IMR-90 (cell line): ENCODE results near the gene NDUFC2. TPM values are rescaled to one million over a fixed set of nuclear protein-coding genes. Genes with fewer than 3 reads are reported as not detected.

Source experiments
- ATAC-seq: fragments of 200-7000 bp; cut with Tn5 transposase; 2 replicates; pipeline ENCODE4 v1.9.1; 2020; ENCODE audit warnings: low read depth, mild to moderate bottlenecking, moderate library complexity
- BruUV-seq: library from RNA; stranded (reverse); fragments of 400-500 nt; replicated peaks from 2 replicates; lab custom pipeline; 2021; lab: Mats Ljungman, UMichigan
- CTCF ChIA-PET: fragments of 300-600 bp; formaldehyde crosslinking; extraction: SDS; loops from one replicate; lab custom pipeline; 2021; ENCODE audit warnings: antibody characterized with exemption; lab: Yijun Ruan, JAX
- POLR2A ChIA-PET: fragments of 300-600 bp; sonication (Branson Sonifier 250); formaldehyde crosslinking; loops from one replicate; lab custom pipeline; 2022; ENCODE audit warnings: antibody characterized with exemption; ENCODE audit not compliant: unreplicated experiment; lab: Charles Lee
- DNase-seq: peaks from one replicate; pipeline ENCODE4 v3.0.0; 2013
- H2AFZ ChIP-seq: replicated peaks from 2 replicates; pipeline ENCODE3; 2013; ENCODE audit warnings: low read length, mild to moderate bottlenecking; ENCODE audit not compliant: poor library complexity
- H2AK5ac ChIP-seq: 2 replicates; pipeline ENCODE4 v1.6.1; 2013; ENCODE audit warnings: low read depth, low read length, inconsistent platforms
- H2AK9ac ChIP-seq: replicated peaks from 2 replicates; pipeline ENCODE3; 2013; ENCODE audit warnings: mild to moderate bottlenecking, low read depth, low read length, moderate library complexity; ENCODE audit not compliant: poor library complexity
- H2BK120ac ChIP-seq: 2 replicates; pipeline ENCODE4 v1.6.1; 2013; ENCODE audit warnings: low read depth, low read length, inconsistent platforms
- H2BK15ac ChIP-seq: 3 replicates; pipeline ENCODE4 v1.6.1; 2013; ENCODE audit warnings: low read depth, low read length, inconsistent platforms
- H2BK20ac ChIP-seq: 2 replicates; pipeline ENCODE4 v1.6.1; 2013; ENCODE audit warnings: low read depth, mild to moderate bottlenecking, inconsistent platforms, low read length, moderate library complexity
- H2BK5ac ChIP-seq: 2 replicates; pipeline ENCODE4 v1.6.1; 2013; ENCODE audit warnings: mild to moderate bottlenecking, low read depth, low read length, inconsistent platforms; ENCODE audit not compliant: poor library complexity, severe bottlenecking
- H3K14ac ChIP-seq: replicated peaks from 2 replicates; pipeline ENCODE4 v1.6.1; 2013; ENCODE audit warnings: low read depth, low read length, inconsistent platforms
- H3K18ac ChIP-seq: 2 replicates; pipeline ENCODE4 v1.6.1; 2013; ENCODE audit warnings: low read depth, low read length, control low read depth
- H3K23ac ChIP-seq: 2 replicates; pipeline ENCODE4 v1.6.1; 2013; ENCODE audit warnings: low read depth, low read length, inconsistent platforms
- H3K27ac ChIP-seq: 2 replicates; pipeline ENCODE4 v1.5.1; 2013; ENCODE audit warnings: mild to moderate bottlenecking, control low read depth, low read length; ENCODE audit not compliant: insufficient read depth
- H3K27me3 ChIP-seq: 2 replicates; pipeline ENCODE4 v1.6.1; 2013; ENCODE audit warnings: low read length; ENCODE audit not compliant: control insufficient read depth, insufficient read depth
- H3K36me3 ChIP-seq: 2 replicates; pipeline ENCODE4 v1.6.1; 2013; ENCODE audit warnings: low read length, mixed read lengths; ENCODE audit not compliant: control insufficient read depth, insufficient read depth
- H3K4ac ChIP-seq: 2 replicates; pipeline ENCODE4 v1.6.1; 2013; ENCODE audit warnings: low read depth, low read length, inconsistent platforms
- H3K4me1 ChIP-seq: 2 replicates; pipeline ENCODE4 v1.6.1; 2013; ENCODE audit warnings: low read length, mixed read lengths; ENCODE audit not compliant: control insufficient read depth, insufficient read depth
- H3K4me2 ChIP-seq: 2 replicates; pipeline ENCODE4 v1.6.1; 2013; ENCODE audit warnings: low read depth, mild to moderate bottlenecking, control low read depth, low read length, moderate library complexity
- H3K4me3 ChIP-seq: 2 replicates; pipeline ENCODE4 v1.5.1; 2013; ENCODE audit warnings: low read depth, mild to moderate bottlenecking, control low read depth, low read length, moderate library complexity; ENCODE audit not compliant: insufficient read depth
- H3K56ac ChIP-seq: 2 replicates; pipeline ENCODE4 v1.6.1; 2013; ENCODE audit warnings: low read length, inconsistent platforms; ENCODE audit not compliant: insufficient read depth; ENCODE audit errors: extremely low read depth
- H3K79me1 ChIP-seq, 2 experiments: 2 replicates each; pipeline ENCODE4 v1.6.1; 2013; ENCODE audit warnings: low read length in 2 of 2, inconsistent platforms in 1 of 2, low read depth in 1 of 2
- H3K9ac ChIP-seq: 2 replicates; pipeline ENCODE4 v1.6.1; 2013; ENCODE audit warnings: low read depth, low read length, control low read depth
- H3K9me1 ChIP-seq: 2 replicates; pipeline ENCODE4 v1.6.1; 2013; ENCODE audit warnings: low read length, inconsistent platforms; ENCODE audit not compliant: insufficient read depth
- H3K9me3 ChIP-seq: 2 replicates; pipeline ENCODE4 v1.6.1; 2013; ENCODE audit warnings: low read length; ENCODE audit not compliant: control insufficient read depth, insufficient read depth
- H4K20me1 ChIP-seq: 2 replicates; pipeline ENCODE4 v1.6.1; 2013; ENCODE audit warnings: low read length, inconsistent platforms; ENCODE audit not compliant: insufficient read depth
- H4K5ac ChIP-seq: 2 replicates; pipeline ENCODE4 v1.6.1; 2013; ENCODE audit warnings: mild to moderate bottlenecking, low read depth, low read length, control low read depth
- H4K8ac ChIP-seq, 2 experiments: 2 replicates each; pipeline ENCODE4 v1.6.1; 2013; ENCODE audit warnings: low read depth in 2 of 2, low read length in 2 of 2, control low read depth in 1 of 2, inconsistent platforms in 1 of 2
- H4K91ac ChIP-seq: 2 replicates; pipeline ENCODE4 v1.6.1; 2013; ENCODE audit warnings: low read depth, low read length, inconsistent platforms; ENCODE audit not compliant: insufficient read depth
- BHLHE40 ChIP-seq: fragments of 150-350 bp; IDR thresholded peaks from 2 replicates; pipeline ENCODE4 v1.6.1; 2016; ENCODE audit warnings: mild to moderate bottlenecking, low read depth, low read length
- CEBPB ChIP-seq: IDR thresholded peaks from 2 replicates; pipeline ENCODE4 v1.6.1; 2012; ENCODE audit warnings: low read depth, low read length, improper control_type of control experiment
- CHD1 ChIP-seq: IDR thresholded peaks from 2 replicates; pipeline ENCODE4 v1.6.1; 2012; ENCODE audit warnings: low read depth, low read length, improper control_type of control experiment
- CTCF ChIP-seq: conservative IDR thresholded peaks from 2 replicates; pipeline ENCODE4 v1.5.1; 2012; ENCODE audit warnings: mild to moderate bottlenecking, low read depth, low read length, improper control_type of control experiment
- FOS ChIP-seq: fragments of 150-350 bp; IDR thresholded peaks from 2 replicates; pipeline ENCODE4 v1.6.1; 2016; ENCODE audit warnings: low read depth, low read length
- MAFK ChIP-seq: IDR thresholded peaks from 2 replicates; pipeline ENCODE4 v1.6.1; 2012; ENCODE audit warnings: low read depth, low read length, improper control_type of control experiment
- MAZ ChIP-seq: IDR thresholded peaks from 2 replicates; pipeline ENCODE4 v1.6.1; 2012; ENCODE audit warnings: low read depth, mild to moderate bottlenecking, low read length, improper control_type of control experiment, moderate library complexity, borderline replicate concordance
- MXI1 ChIP-seq: IDR thresholded peaks from 2 replicates; pipeline ENCODE4 v1.6.1; 2012; ENCODE audit warnings: low read depth, mild to moderate bottlenecking, low read length, moderate library complexity, borderline replicate concordance
- NFE2L2 ChIP-seq: fragments of 150-350 bp; IDR thresholded peaks from 2 replicates; pipeline ENCODE4 v1.6.1; 2016; ENCODE audit warnings: low read depth, mild to moderate bottlenecking, low read length
- POLR2A ChIP-seq: IDR thresholded peaks from 2 replicates; pipeline ENCODE4 v1.6.1; 2012; ENCODE audit warnings: mild to moderate bottlenecking, low read depth, low read length
- RAD21 ChIP-seq: IDR thresholded peaks from 2 replicates; pipeline ENCODE4 v1.6.1; 2012; ENCODE audit warnings: low read length, improper control_type of control experiment
- RCOR1 ChIP-seq: IDR thresholded peaks from 2 replicates; pipeline ENCODE4 v1.6.1; 2012; ENCODE audit warnings: mild to moderate bottlenecking, low read length, improper control_type of control experiment; ENCODE audit not compliant: insufficient replicate concordance
- RFX5 ChIP-seq: IDR thresholded peaks from 2 replicates; pipeline ENCODE4 v1.8.0; 2012; ENCODE audit warnings: low read depth, mild to moderate bottlenecking, low read length, moderate library complexity
- SMC3 ChIP-seq: fragments of 150-350 bp; IDR thresholded peaks from 2 replicates; pipeline ENCODE4 v1.6.1; 2016; ENCODE audit warnings: low read depth, mild to moderate bottlenecking, antibody characterized with exemption, low read length, moderate library complexity
- USF2 ChIP-seq: fragments of 150-350 bp; IDR thresholded peaks from 2 replicates; pipeline ENCODE4 v1.6.1; 2017; ENCODE audit warnings: mild to moderate bottlenecking, antibody characterized with exemption, low read length, low read depth
- WGBS, 2 experiments: methylation state at CpG; one replicate each; pipeline versions ENCODE4 v1.1.5 to v1.1.7; 2013; ENCODE audit warnings: missing lambda C conversion rate in 2 of 2; ENCODE audit not compliant: insufficient read length in 1 of 2; ENCODE audit errors: extremely low coverage in 2 of 2; 5-methylcytosine and 5-hydroxymethylcytosine counted together
- dilution Hi-C: fragments of 300-500 bp; cut with HindIII; formaldehyde crosslinking; loops from one replicate; pipeline ENCODE4 v1.14.3; 2018; ENCODE audit warnings: low sequenced_read_pairs; ENCODE audit not compliant: unreplicated experiment
- in situ Hi-C: fragments of 300-500 bp; cut with MboI; formaldehyde crosslinking; loops from 3 replicates; pipeline ENCODE4 v1.14.3; 2019; ENCODE audit warnings: low sequenced_read_pairs, inconsistent platforms, mixed read lengths
- intact Hi-C: fragments of 100-400 bp; cut with micrococcal nuclease; formaldehyde crosslinking; loops from 2 replicates; pipeline ENCODE4 v1.10.0; 2022
- polyA plus RNA-seq, 3 experiments: library from polyadenylated mRNA; depleted of rRNA; stranded (reverse); fragments of >200 nt; gene quantifications; 2 replicates each; pipeline ENCODE4 v1.2.3, GENCODE V29; 2012; ENCODE audit warnings: low replicate concordance in 1 of 3
- total RNA-seq: library from RNA; depleted of rRNA; stranded (reverse); fragments of >200 nt; gene quantifications from 2 replicates; pipeline ENCODE4 v1.2.3, GENCODE V29; 2012

NDUFC2 gene
- total and polyA plus RNA-seq, 2 of the 4 experiments (the other 2 are of a cell fraction): 146 to 340 TPM

GRCh38 chr11:78078218-78079167 is 1.2 kb downstream of the NDUFC2 start:
- no peak overlapping the region for H2BK120ac ChIP-seq
- ATAC-seq (no peak), DNase-seq (no peak)
- peaks cover 17% of the 10 kb centered on the region for H3K9me1 ChIP-seq
- no peak overlapping the region for H4K91ac ChIP-seq
- H3K79me1 ChIP-seq: peaks cover 8 to 51% of the 10 kb centered on the region in 2 experiments
- dilution Hi-C loops: no loop called here
- H3K14ac ChIP-seq: peak overlapping the region; percentile 94; the same call in 1 of the 2 replicates
- H3K4me3 ChIP-seq: peak overlapping the region; percentile 78
- H3K27ac ChIP-seq: no peak overlapping the region
- peak overlapping the region; percentile 92 for H2AK9ac ChIP-seq
- H4K20me1 ChIP-seq: peaks cover 32% of the 10 kb centered on the region
- peak overlapping the region; percentile 38; the same call in 1 of the 2 replicates for H2AK5ac ChIP-seq
- peak overlapping the region; percentile 91 for H3K9ac ChIP-seq
- 45% methylated on average over 7 of the region's 21 CpGs; no CpG with 5 or more reads in 1 of the 2 experiments for WGBS, 2 experiments
- H3K27me3 ChIP-seq: no peaks in the 10 kb centered on the region
- H2BK15ac ChIP-seq: no peak overlapping the region
- ChIA-PET POLR2A (interaction anchor here (0.5 to 0.9 kb wide), 4 partner anchors 12 to 99 kb away, joined by 3 to 4 read pairs (median 4); no protein-coding TSS in a partner anchor), CTCF (interaction anchor here (0.6 to 1.1 kb wide), 2 partner anchors 20 to 32 kb away, joined by 3 read pairs; no protein-coding TSS in a partner anchor)
- H2BK5ac ChIP-seq: no peak overlapping the region
- no peak overlapping the region for H3K18ac ChIP-seq
- H3K4me1 ChIP-seq: peaks cover 4% of the 10 kb centered on the region; the same call in 1 of the 2 replicates
- in situ Hi-C loops: no loop called here
- peak overlapping the region; percentile 90; the same call in 1 of the 2 replicates for H3K4ac ChIP-seq
- peak overlapping the region; percentile 93 to 99; a peak in 1 of 4 replicates for H4K8ac ChIP-seq
- H3K9me3 ChIP-seq: no peaks in the 10 kb centered on the region
- intact Hi-C loops: no loop called here
- H3K36me3 ChIP-seq: 0 out of 2 replicates have a peak, but pooled peaks cover 2% of the 10 kb centered on the region
- no peak overlapping the region for H2BK20ac ChIP-seq
- H3K23ac ChIP-seq: peak overlapping the region; percentile 99
- H2AFZ ChIP-seq: no peak overlapping the region
- peak overlapping the region; percentile 66 for H3K56ac ChIP-seq
- H3K4me2 ChIP-seq: peak overlapping the region; percentile 38
- no peak overlapping the region for H4K5ac ChIP-seq
- no TSS peak for BruUV-seq
- TF ChIP-seq MXI1 (no peak), RCOR1 (no peak), CEBPB (no peak), CHD1 (no peak), RAD21 (no peak), FOS (no peak), NFE2L2 (no peak), USF2 (no peak), MAFK (no peak), POLR2A (no peak), RFX5 (no peak), SMC3 (no peak), BHLHE40 (no peak), MAZ (no peak), CTCF (no peak)
